GM21447 (cell line): Measurements from ENCODE around the gene ATP9B.

Experiments used
- ATAC-seq: cut with Tn5 transposase; IDR thresholded peaks from one replicate; pipeline ENCODE4 v1.9.1; 2021; ENCODE audit not compliant: unreplicated experiment

ATP9B gene, protein sequence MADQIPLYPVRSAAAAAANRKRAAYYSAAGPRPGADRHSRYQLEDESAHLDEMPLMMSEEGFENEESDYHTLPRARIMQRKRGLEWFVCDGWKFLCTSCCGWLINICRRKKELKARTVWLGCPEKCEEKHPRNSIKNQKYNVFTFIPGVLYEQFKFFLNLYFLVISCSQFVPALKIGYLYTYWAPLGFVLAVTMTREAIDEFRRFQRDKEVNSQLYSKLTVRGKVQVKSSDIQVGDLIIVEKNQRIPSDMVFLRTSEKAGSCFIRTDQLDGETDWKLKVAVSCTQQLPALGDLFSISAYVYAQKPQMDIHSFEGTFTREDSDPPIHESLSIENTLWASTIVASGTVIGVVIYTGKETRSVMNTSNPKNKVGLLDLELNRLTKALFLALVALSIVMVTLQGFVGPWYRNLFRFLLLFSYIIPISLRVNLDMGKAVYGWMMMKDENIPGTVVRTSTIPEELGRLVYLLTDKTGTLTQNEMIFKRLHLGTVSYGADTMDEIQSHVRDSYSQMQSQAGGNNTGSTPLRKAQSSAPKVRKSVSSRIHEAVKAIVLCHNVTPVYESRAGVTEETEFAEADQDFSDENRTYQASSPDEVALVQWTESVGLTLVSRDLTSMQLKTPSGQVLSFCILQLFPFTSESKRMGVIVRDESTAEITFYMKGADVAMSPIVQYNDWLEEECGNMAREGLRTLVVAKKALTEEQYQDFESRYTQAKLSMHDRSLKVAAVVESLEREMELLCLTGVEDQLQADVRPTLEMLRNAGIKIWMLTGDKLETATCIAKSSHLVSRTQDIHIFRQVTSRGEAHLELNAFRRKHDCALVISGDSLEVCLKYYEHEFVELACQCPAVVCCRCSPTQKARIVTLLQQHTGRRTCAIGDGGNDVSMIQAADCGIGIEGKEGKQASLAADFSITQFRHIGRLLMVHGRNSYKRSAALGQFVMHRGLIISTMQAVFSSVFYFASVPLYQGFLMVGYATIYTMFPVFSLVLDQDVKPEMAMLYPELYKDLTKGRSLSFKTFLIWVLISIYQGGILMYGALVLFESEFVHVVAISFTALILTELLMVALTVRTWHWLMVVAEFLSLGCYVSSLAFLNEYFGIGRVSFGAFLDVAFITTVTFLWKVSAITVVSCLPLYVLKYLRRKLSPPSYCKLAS

DNA sequence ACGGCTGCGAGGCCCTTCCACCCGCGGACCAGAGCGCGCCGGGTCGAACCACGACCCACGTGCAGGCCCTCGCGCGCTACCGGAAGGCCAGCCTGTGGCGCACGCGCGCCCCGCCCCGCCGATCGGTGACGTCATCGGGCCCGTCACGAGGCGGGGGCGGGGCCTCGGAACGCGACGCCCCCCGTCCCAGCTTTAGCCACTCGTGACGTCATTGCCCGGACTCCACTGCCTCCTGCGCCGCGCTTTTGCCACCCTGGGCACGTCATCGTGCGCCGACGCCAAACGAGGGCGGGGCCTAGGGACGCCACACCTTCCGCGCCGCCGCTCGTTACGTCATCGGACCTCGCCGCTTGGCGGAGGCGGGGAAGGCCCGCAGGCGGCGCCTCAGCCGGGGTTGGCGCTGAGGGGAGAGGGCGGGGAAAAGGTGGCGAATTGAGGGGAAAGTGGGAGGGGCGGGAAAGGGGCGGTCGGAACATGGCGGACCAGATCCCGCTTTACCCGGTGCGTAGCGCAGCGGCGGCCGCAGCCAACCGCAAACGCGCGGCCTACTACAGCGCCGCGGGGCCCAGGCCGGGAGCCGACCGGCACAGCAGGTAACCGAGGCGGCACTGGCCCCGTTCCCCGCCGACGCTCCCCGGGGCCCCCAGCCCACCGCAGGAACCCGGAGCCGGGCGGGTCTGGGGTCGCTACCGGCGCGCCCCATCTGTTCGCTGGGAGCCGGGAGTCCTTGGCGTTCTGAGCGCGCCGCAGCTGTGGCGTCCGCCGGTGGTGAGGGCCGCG lies at the start of gene ATP9B:
Gene ATP9B, plus strand, starts transcription at position 458 of the 780 bp plus-strand sequence. Its CDS starts 17 bp downstream, at position 475.
- ATAC-seq, result peak; percentile 76

DNA sequence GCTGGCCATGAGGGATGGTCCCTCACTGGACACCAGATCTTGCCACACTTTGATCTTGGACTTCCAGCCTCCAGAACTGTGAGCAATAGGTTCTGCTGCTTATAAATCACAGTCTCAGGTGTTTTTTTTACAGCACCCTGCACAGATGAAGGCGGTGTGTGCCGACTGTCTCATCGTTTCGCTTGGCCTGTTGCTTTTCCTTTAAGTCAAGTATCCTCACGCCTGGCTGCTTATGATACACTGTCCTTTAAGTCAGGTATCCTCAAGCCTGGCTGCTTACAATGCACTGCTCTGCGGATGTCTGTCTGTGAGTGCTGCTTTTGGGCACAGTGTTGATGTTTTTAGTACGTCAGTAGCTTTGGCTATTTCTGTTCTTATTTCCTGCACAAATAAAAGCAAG lies 49.3 kb upstream of the ATP9B start:
- no peak for ATAC-seq

- ATAC-seq, result no peak
Observed at GRCh38 chr18:79022603-79023002, 46.6 kb upstream of the ATP9B start.

- no peak for ATAC-seq
Observed at GRCh38 chr18:79026491-79026890, 42.7 kb upstream of the ATP9B start.

GRCh38 chr18:79030680-79031079 lies 38.5 kb upstream of the ATP9B start:
- ATAC-seq, result no peak

DNA sequence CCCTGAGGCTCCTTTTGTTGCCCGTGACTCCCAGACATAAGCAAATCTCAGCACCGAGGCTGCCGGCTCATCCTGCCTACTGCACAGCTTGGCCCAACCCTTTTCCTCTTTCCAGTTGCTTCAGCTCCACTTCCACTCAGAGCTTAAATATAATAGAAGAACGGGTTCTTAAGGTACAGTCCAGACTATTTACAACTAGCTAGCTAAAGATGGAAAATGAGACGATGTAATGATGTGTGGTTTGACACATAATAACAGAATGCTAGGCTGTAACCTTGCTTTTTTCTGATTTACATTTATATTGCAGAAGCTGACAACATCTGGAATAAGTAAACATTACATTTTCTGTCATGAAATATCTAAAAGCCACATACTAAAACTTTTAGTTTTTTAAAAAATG lies 26.9 kb upstream of the ATP9B start:
- ATAC-seq, result no peak

DNA sequence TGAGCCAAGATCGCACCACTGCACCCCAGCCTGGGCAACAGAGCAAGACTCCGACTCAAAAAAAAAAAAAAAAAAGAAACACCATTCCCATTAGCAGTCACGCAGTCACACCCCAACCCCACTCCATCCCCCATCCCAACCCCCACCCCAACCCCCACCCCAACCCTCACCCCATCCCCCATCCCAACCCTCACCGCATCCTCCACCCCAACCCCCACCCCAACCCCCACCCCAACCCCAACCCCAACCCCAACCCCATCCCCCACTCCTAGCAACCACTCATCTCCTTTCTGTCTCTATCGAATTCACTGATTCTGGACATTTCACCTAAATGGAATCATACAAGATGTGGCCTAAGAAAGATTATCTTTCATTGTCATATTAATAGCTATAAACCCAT lies 25.9 kb upstream of the ATP9B start:
- ATAC-seq, result no peak

GRCh38 chr18:79046522-79046921 lies 22.7 kb upstream of the ATP9B start:
- no peak for ATAC-seq

- ATAC-seq, result no peak
Observed at GRCh38 chr18:79047556-79048244, 21.5 kb upstream of the ATP9B start.

DNA sequence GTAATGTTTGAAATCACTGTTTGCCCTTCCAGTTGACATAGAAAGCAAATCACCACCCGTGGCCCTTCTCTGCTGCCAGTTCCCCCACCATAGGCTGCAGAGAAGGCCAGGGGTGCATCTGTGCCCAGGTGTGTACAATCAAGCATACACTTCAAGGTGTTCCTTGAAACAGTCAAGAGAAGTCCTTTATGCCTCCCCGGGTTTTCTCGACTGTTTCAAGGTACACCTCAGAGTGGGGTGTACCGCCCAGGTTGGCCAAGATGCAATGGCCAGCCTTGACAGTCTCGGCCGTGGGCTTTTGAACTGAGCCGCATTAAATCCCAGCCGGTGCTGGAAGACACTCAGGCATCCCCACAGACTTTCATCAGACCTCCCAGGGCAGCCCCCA lies 21.0 kb upstream of the ATP9B start:
- no peak for ATAC-seq

DNA sequence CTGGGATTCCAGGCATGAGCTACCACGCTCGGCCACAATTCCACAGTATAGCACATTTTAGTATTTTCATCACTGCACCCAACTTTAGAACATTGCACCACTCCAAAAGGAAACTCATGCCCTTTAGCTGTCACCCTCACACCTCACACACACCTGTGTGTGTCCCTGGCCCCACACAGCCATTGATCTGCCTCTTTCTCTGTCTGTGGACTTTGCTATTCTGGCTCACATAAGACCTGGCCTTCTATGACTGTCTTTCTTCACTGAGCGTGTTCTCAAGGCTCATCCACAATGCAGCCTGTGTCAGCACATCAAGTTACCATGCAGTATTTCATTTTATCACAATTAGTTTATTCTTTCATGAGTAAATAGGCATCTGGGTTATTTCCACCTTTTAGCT lies 19.7 kb upstream of the ATP9B start:
- ATAC-seq, result no peak

- no peak for ATAC-seq
Observed at GRCh38 chr18:79050005-79050404, 19.2 kb upstream of the ATP9B start.

GRCh38 chr18:79056827-79057367 lies 12.3 kb upstream of the ATP9B start:
- no peak for ATAC-seq

DNA sequence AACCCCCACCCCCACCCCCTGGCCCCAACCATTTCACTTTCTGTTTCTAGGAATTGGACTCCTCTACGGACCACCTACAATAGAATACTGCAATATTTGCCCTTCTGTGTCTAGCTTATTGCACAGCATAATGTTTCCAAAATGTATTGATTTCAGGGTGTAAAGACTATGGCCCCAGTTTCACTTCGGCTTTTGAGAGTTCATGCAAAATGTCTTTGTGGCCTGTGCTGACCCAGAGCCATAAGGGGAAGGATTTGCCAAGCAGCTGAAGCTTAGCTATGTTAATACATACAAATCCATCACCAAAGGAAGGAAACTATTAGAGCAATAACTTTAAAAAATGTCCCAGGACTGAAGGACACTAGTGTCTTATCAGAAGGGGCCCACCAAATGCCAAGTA lies 11.2 kb upstream of the ATP9B start:
- peak; percentile 82 for ATAC-seq

- ATAC-seq, result no peak
Observed at GRCh38 chr18:79062806-79063205, 6.4 kb upstream of the ATP9B start.

DNA sequence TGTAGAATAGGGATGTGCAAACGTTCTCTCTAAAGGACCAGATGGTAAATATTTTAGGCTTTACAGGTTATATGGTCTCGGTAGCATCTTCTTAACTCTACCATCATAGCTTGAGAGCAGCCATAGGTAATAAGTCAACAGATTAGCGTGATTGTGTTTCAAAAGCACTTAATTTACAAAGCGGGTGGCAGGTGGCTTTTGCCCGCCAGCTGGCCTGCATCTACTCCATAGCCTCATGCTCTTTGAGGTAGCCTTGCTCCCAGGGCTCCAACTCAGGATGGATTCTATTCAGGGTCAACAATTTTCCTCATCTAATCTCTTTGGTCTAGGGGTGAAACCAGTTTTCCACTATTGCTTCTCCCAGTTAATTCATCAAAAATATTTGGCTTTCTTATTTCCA lies 5.0 kb upstream of the ATP9B start:
- no peak for ATAC-seq

DNA sequence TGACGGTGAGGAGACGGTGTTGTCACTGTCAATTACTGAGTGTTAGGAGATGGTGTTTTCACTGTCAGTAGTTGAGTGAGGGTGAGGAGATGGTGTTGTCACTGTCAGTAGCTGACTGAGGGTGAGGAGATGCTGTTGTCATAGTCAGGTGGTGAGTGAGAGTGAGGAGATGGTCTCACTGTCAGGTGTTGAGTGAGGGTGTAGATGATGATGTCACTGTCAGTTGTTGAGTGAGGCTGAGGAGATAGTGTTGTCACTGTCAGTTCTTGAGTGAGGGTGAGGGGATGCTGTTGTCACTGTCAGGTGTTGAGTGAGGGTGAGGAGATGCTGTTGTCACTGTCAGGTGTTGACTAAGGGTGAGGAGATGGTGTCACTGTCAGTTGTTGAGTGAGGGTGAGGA lies 3.4 kb upstream of the ATP9B start:
- no peak for ATAC-seq

GRCh38 chr18:79067611-79068010 lies 1.6 kb upstream of the ATP9B start:
- no peak for ATAC-seq

DNA sequence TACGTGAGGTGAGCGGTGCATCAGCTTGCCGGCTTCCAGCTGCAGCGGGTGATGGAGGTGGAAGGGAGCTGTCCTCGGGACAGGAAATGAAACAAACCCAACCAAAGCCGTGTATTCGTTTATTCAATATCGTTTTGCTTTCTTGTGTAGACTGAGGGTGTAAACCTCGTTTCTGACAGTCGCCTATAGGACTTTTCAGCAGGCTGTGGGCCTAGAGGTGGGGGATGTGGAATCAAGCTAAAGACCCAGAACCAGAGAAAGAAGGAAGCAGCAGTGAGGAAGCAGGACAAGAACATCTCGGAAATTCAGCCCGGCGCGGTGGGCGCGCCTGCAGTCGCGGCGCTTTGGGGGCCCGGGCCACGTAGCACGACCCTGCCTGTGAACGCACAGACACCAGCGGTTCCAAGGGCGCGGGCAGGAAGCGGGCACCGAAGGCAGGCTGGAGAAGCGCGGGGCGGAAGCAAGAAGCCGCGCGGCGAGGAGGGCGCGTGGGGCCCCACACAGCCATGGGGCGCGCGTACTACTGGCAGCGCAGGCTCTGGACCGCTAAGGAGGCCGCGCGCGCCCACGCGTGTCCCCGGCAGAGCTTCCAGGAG lies 755 bp upstream of the ATP9B start:
- ATAC-seq, result no peak
